ENCODE results near the gene SORCS2. TPM values are rescaled to one million over a fixed set of nuclear protein-coding genes. Genes with fewer than 3 reads are reported as not detected.
A peak's percentile ranks its signal among the peaks of the same experiment; 100 is the strongest.

The SORCS2 gene
- polyA plus RNA-seq, 1 donor from 2014 or later = 1.0 TPM

GRCh38 chr4:7393601-7394575 is 201.6 kb downstream of the SORCS2 start:
- no peak overlapping the region for H3K9ac ChIP-seq (ENCODE audit: low read length)
- no peaks in the 10 kb centered on the region for H3K79me2 ChIP-seq (replicated peaks; ENCODE audit: insufficient read depth, low read length)
- no peaks in the 10 kb centered on the region for H3F3A ChIP-seq (ENCODE audit: insufficient read depth, low read length, poor library complexity, severe bottlenecking)
- H3K4me2 ChIP-seq (ENCODE audit: low read length) = no peak overlapping the region
- no peaks in the 10 kb centered on the region for H3K36me3 ChIP-seq (ENCODE audit: insufficient read depth, low read length)
- no peak overlapping the region for H3K4me3 ChIP-seq (ENCODE audit: low read length)
- H3K9me3 ChIP-seq (ENCODE audit: low read length) = no peaks in the 10 kb centered on the region
- TF ChIP-seq SMC3 (conservative IDR thresholded peaks at IDR 0.05; ENCODE audit: poor library complexity) = no peak
- no peak for TF ChIP-seq REST (IDR thresholded peaks at IDR 0.05; ENCODE audit: borderline replicate concordance)
- TF ChIP-seq RAD21 (conservative IDR thresholded peaks at IDR 0.05) = no peak
- no peak for TF ChIP-seq MXI1 (conservative IDR thresholded peaks at IDR 0.05; ENCODE audit: poor library complexity, severe bottlenecking)
- no peak for TF ChIP-seq POLR2AphosphoS5 (IDR thresholded peaks at IDR 0.05)
- TF ChIP-seq EP300 (conservative IDR thresholded peaks at IDR 0.05; ENCODE audit: poor library complexity, severe bottlenecking) = no peak
- no peak for TF ChIP-seq EZH2 (IDR thresholded peaks at IDR 0.05; ENCODE audit: borderline replicate concordance, insufficient read depth, low read length, poor library complexity, severe bottlenecking)
- no peak for TF ChIP-seq TAF1 (IDR thresholded peaks at IDR 0.05; ENCODE audit: low read depth)
- no peak for TF ChIP-seq CTCF (IDR thresholded peaks at IDR 0.05; ENCODE audit: poor library complexity, severe bottlenecking)
- H3K27ac ChIP-seq (ENCODE audit: low read length) = no peak overlapping the region
- no peaks in the 10 kb centered on the region for H3K27me3 ChIP-seq (ENCODE audit: insufficient read depth, low read depth, low read length)
- H3K9me2 ChIP-seq (ENCODE audit: insufficient read depth, low read length) = no peaks in the 10 kb centered on the region
- H4K20me1 ChIP-seq (ENCODE audit: insufficient read depth) = no peaks in the 10 kb centered on the region
- no peak overlapping the region for H2AFZ ChIP-seq (ENCODE audit: low read depth, low read length)

- no peak overlapping the region for H2AFZ ChIP-seq (ENCODE audit: low read depth, low read length)
- H3K79me2 ChIP-seq (replicated peaks; ENCODE audit: insufficient read depth, low read length) = no peaks in the 10 kb centered on the region
- H4K20me1 ChIP-seq (ENCODE audit: insufficient read depth) = no peaks in the 10 kb centered on the region
- no peak overlapping the region for H3K27ac ChIP-seq (ENCODE audit: low read length)
- H3K27me3 ChIP-seq (ENCODE audit: insufficient read depth, low read depth, low read length) = no peaks in the 10 kb centered on the region
- H3K4me2 ChIP-seq (ENCODE audit: low read length) = no peak overlapping the region
- no peaks in the 10 kb centered on the region for H3F3A ChIP-seq (ENCODE audit: insufficient read depth, low read length, poor library complexity, severe bottlenecking)
- no peaks in the 10 kb centered on the region for H3K36me3 ChIP-seq (ENCODE audit: insufficient read depth, low read length)
- peak overlapping the region; percentile 11 for H3K4me3 ChIP-seq (ENCODE audit: low read length)
- H3K9me2 ChIP-seq (ENCODE audit: insufficient read depth, low read length) = no peaks in the 10 kb centered on the region
- no peaks in the 10 kb centered on the region for H3K9me3 ChIP-seq (ENCODE audit: low read length)
- TF ChIP-seq SMC3 (conservative IDR thresholded peaks at IDR 0.05; ENCODE audit: poor library complexity) = no peak
- TF ChIP-seq REST (IDR thresholded peaks at IDR 0.05; ENCODE audit: borderline replicate concordance) = no peak
- no peak for TF ChIP-seq MXI1 (conservative IDR thresholded peaks at IDR 0.05; ENCODE audit: poor library complexity, severe bottlenecking)
- no peak for TF ChIP-seq EZH2 (IDR thresholded peaks at IDR 0.05; ENCODE audit: borderline replicate concordance, insufficient read depth, low read length, poor library complexity, severe bottlenecking)
- TF ChIP-seq RAD21 (conservative IDR thresholded peaks at IDR 0.05) = no peak
- no peak for TF ChIP-seq CTCF (IDR thresholded peaks at IDR 0.05; ENCODE audit: poor library complexity, severe bottlenecking)
- no peak for TF ChIP-seq TAF1 (IDR thresholded peaks at IDR 0.05; ENCODE audit: low read depth)
- TF ChIP-seq POLR2AphosphoS5 (IDR thresholded peaks at IDR 0.05) = no peak
- TF ChIP-seq EP300 (conservative IDR thresholded peaks at IDR 0.05; ENCODE audit: poor library complexity, severe bottlenecking) = no peak
- H3K9ac ChIP-seq (ENCODE audit: low read length) = peak overlapping the region; percentile 20
Observed at GRCh38 chr4:7394681-7395451, 202.5 kb downstream of the SORCS2 start.

All from neural cell (in vitro differentiated cells).